HL-60/S4 treated with phorbol 12-myristate 13-acetate at 8.2 ng/mL for 4 days and 3 days (cell line): ENCODE measurements around the gene NR1H2.
"Not testable (repeated sequence)": the region's sequence is repeated elsewhere in the genome, so short reads cannot be mapped to it uniquely, and the experiment has no call there.

Source experiments
- in situ Hi-C: fragments of 300-500 bp; cut with MboI; formaldehyde crosslinking; loops from 2 replicates; pipeline ENCODE4 v1.15.0; 2022; ENCODE audit warnings: low sequenced_read_pairs

NR1H2 gene

DNA sequence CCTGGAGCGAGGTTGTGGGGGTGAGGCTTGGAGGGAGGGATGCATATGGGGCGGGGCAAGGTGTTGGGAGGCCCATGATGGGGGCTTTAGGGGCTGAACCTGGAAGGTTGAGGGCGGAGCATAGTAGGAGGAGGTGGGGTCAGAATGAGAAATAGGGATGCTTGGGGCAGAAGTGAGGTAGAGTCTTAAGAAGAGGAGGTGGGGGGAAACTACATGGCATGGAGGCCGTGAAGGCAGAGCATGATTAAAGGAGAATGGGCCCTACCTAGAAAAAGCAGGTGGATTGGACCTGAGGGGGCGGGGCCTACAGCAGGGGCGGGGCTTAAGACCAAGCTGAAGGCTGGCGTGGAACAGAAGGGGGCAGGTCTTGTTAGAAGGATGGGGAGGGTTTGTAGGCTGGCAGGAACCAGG, 799 bp downstream of the NR1H2 start:
- in situ Hi-C loops, result no loop called here

DNA sequence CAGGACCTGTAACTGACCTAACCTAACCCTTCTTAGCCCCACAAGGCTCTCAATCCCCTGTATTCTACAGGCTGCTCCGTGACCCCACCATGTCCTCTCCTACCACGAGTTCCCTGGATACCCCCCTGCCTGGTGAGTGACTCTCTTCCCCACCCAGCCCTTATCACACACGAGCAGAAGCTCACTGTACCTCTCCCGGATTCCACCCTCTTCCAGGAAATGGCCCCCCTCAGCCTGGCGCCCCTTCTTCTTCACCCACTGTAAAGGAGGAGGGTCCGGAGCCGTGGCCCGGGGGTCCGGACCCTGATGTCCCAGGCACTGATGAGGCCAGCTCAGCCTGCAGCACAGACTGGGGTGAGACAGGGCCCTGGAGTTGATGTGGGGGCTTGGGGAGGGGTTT, 1.3 kb downstream of the NR1H2 start:
- in situ Hi-C loops, result no loop called here

DNA sequence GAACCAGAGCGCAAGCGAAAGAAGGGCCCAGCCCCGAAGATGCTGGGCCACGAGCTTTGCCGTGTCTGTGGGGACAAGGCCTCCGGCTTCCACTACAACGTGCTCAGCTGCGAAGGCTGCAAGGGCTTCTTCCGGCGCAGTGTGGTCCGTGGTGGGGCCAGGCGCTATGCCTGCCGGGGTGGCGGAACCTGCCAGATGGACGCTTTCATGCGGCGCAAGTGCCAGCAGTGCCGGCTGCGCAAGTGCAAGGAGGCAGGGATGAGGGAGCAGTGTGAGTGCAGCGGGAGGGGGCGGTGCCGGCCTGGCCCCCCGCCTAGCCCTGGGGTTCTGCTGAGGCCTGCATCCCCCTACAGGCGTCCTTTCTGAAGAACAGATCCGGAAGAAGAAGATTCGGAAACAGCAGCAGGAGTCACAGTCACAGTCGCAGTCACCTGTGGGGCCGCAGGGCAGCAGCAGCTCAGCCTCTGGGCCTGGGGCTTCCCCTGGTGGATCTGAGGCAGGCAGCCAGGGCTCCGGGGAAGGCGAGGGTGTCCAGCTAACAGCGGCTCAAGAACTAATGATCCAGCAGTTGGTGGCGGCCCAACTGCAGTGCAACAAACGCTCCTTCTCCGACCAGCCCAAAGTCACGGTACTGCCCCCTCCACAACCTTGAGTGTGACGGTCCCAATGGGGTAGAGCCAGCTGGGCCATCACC, 2.1 kb downstream of the NR1H2 start:
- in situ Hi-C loops, result no loop called here

DNA sequence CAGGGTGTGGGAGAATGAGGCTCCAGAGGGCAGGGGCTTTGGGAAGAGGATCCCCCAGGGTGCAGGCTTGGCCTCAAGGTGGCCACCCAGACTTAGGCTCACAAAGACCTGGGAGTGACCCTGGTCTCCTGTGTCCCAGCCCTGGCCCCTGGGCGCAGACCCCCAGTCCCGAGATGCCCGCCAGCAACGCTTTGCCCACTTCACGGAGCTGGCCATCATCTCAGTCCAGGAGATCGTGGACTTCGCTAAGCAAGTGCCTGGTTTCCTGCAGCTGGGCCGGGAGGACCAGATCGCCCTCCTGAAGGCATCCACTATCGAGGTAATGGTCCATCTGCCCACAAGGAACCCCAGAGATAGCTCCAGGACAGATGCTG, 2.6 kb downstream of the NR1H2 start:
- in situ Hi-C loops, result no loop called here

DNA sequence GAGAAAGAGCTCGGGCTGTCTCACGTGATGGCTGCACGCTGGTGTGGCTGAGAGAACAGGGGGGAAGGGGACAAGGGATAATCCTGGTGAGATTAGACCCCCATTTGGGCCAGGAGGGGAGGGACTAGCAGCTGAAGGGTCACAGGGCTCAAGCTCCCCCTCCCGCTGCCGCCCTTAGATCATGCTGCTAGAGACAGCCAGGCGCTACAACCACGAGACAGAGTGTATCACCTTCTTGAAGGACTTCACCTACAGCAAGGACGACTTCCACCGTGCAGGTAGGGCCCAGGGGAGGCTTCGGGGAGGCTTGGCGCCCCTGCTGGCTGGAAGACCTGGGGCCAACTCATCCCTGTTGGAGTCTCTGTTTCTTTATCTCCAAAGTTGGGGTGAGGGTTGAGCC, 3.3 kb downstream of the NR1H2 start:
- in situ Hi-C loops, result no loop called here

DNA sequence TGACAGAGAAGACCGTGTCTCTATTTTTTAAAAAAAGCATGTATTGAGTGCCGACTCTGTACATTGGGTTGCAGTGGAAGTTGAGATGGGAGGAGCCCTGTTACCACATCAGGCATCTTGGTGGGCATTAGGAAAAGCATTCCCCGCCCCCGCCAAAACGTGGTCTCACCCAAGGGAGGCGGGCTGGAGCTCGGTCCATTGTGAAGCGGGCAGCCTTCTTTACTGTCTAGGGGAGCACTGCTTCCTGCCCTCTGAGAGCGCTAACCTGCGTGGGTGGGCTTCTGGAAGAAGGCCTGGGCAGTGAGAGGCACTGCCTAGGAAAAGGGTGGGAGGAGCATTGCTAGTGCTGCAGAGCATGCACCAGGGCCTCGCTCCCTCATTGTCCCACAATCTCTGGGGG, 3.9 kb downstream of the NR1H2 start:
- in situ Hi-C loops, result no loop called here

DNA sequence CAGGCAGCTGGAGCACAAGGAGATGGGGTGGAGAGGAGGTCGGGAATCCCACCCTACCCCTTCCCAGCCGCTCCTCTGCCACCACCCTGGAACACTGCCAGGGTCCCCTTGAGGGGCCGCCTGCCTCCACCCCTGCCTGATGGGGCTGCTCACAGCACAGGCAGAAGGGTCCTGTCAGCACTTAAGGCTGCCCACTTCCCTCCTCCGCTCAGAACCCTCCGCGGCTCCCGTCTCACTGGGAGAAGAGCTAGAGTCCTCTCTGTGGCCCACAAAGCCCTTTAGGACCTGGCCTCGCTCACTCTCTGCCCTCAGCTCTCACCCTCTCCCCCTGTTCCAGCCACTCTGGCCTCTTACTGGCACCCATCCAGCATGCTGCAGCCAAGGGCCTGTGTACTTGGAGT, 4.5 kb downstream of the NR1H2 start:
- in situ Hi-C loops, result no loop called here

DNA sequence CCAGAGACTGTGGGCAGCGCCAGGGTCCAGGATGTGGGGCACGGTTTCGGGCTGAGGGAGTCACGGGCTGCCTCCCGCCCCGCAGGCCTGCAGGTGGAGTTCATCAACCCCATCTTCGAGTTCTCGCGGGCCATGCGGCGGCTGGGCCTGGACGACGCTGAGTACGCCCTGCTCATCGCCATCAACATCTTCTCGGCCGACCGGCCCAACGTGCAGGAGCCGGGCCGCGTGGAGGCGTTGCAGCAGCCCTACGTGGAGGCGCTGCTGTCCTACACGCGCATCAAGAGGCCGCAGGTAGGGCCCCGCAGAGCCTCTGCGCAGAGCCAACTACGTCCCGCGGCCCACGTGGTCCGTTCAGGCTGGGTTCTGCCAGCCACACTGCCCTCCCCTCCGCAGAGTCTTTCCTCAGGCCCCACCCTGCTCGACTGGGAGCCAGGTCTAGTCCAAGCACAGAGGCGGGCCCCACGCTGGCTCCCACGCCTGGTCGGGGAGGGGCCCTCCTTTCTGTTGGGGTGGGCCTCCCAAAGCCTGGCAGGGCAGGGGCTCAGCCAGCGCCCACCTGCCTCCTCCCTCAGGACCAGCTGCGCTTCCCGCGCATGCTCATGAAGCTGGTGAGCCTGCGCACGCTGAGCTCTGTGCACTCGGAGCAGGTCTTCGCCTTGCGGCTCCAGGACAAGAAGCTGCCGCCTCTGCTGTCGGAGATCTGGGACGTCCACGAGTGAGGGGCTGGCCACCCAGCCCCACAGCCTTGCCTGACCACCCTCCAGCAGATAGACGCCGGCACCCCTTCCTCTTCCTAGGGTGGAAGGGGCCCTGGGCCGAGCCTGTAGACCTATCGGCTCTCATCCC, 5.8 kb downstream of the NR1H2 start:
- in situ Hi-C loops, result no loop called here

DNA sequence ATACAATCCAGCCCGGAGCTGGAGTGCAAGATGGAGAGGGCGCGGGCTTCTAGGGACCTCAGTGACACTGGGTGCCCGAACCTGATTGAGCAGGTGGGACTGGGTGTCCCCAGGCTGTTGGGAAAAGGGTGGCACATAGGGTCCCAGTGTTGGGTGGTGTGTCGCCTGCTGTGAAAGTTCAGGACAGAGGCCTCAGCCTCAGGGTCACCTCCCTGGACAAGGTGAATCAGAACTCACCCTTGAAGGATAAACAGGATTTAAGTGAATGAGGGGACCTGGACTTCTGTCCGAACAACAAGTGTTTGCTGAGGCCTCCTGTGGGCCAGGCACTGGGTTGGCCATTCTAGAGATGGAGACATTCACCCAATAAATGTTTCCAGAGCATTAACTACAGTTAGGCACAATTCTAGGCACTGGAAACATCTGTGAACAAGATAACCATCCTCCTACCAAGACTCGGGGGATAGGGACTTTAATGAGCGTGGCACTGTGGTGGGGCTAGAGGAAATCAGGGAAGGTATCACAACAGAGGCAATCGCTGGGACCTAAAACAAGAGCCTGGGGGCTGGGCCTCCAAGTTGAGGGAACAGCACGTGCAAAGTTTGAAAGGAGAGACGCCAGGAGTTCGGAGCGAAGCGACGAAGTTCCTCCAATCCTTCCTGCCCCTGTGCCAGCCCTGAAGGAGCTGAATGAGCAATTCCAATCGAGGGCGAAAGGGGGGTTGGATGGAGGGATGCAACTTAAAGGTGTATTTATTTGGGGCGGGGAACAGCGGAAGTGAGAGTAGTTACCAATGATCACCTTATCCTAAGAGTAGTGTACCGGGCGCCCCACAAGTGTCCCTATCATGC, 7.0 kb downstream of the NR1H2 start:
- in situ Hi-C loops, result no loop called here

DNA sequence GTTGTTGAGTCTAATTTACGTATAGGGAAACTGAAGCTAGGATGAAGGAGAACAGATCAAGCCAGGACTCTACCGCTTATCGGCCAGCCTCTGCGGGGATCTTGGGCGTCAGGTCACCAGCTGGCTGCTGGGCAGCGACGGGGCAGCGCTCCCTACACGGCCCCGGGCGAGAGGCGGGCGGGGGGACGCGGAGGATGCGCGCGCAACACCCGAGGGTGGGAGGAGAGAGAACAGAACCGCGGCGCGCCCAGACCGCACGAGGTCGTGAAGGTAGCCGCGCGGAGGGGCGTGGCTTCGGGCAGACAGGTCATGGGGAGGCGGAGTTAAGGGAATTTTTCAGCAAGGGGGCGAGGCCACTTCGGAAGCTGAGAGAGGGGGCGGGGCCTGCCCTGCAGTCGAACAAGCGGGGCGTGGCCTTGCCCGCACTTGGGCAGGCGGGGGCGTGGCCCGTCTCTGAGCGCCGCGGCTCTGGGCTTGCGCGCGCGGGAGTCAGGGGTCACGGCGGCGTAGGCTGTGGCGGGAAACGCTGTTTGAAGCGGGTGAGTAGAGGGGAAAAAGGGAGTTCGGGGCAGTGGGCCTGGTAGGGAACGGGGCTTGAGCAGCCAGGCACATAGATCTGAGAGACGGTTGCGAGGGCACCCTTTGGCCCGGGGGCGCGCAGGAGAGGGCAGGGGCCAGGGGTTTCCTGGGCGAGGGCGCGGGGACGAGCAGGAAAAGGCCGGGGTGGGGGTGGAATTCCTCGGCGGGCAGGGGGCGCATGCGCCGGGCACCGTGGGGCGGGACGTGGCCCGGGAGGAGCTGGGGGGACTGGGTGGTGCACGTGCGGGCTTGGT, 7.8 kb downstream of the NR1H2 start, which contains the start of gene POLD1:
POLD1 (plus strand) TSS at position 496 of the 833 bp plus-strand sequence. CDS start 14,505 bp downstream, outside the sequence.
- in situ Hi-C loops, result no loop called here

DNA sequence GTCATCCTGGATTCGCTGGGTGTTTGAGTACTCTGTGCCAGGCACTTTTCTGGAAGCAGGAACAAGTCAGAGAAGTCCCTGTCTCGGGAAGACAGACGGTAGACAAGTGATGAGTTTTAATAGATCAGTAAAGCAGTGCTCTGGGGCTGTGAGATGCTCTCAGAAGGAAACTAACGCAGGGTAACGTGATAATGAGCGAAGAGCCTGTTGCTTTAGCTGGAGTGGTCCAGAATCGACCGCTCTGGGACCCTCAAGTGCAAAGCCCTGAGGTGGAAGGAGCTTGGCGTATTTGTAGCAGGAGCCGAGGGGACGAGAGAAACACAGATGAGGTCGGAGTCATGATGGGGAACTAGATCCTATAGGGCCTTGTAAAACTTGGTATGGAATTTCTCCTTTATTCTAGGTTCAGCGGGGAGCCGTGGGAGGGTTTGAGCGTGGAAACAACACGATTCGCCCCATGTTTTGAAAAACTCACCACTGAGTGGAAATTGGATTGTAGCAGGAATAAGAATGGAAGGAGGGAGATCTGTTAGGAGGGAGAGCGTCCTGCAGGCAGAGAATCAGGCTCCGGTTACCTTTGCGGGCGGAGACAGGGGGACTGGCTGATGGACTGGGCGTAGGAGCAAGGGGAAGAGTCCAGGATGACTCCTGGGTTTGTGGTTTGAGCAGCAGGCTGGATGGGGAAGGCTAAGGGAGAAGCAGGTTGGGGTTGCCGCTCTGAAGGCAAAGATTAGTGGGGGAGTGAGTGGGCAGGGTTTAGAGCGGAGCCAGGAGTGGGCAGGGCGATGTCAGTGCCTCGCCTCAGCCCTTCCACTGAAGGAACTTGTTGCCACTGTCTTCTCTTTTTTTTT, 8.7 kb downstream of the NR1H2 start:
- in situ Hi-C loops, result no loop called here

DNA sequence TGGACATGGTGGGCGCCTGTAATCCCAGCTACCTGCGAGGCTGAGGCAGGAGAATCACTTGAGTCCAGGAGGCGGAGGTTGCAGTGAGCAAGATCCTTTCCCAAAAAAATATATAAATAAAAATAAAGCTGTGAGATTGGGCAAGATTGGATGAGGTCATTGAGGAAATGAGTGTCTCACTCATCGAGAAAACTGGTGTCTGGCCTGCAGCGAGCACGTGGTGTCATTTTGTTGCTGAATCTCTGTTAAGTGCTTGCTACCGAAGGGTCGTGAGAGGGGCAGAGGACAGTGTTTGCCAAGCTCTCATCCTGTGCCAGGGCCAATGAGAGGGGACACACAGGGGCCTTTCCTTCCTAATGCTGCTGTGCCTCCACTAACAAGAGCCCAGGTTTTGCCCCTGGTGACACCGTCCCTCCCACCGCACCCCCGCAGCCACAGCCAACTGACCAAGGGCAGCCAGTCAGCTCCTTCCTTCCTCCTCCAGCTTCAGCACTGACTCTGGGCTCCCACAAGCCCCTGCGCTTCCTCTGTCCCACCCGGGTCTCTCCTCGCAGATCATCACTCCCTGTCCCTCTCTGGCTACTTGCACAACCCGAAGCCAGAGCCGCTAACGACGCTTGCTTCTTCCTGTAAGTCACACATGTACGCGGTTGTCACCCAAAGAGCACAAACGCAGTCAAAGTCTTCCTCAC, 11.1 kb downstream of the NR1H2 start:
- in situ Hi-C loops, result no loop called here

DNA sequence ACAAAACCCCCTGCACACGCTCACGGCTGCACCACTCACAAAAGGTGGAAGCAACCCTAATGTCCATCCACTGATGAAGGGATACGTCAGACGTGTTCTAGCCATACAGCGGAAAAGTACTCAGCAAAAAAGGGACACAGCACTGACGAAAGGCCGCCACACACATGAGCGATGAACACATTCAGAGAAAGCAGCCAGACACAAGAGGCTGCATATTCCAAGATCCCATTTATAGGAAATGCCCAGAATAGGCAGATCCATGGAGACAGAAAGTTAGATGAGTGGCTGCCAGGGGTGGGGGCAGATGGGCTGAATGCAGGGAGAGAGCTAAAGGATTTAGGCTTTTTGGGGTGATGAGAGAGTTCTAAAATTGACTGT, 11.6 kb downstream of the NR1H2 start:
- in situ Hi-C loops, result no loop called here

DNA sequence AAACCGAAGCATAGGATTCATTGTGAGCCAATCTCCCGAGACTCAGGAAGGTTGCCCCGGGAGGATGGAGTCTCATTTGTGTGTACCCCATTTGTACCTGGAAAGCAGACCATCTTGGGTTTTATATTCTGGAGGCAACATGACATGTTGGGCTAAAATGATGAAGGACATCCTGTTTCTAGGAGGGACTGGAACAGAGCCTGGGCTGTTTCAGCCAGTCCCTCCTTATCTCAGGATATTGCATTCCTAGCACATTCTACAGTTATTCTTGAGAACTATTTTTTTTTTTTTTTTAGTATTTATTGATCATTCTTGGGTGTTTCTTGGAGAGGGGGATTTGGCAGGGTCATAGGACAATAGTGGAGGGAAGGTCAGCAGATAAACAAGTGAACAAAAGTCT, 14.0 kb downstream of the NR1H2 start:
- in situ Hi-C loops, result not testable (repeated sequence)

DNA sequence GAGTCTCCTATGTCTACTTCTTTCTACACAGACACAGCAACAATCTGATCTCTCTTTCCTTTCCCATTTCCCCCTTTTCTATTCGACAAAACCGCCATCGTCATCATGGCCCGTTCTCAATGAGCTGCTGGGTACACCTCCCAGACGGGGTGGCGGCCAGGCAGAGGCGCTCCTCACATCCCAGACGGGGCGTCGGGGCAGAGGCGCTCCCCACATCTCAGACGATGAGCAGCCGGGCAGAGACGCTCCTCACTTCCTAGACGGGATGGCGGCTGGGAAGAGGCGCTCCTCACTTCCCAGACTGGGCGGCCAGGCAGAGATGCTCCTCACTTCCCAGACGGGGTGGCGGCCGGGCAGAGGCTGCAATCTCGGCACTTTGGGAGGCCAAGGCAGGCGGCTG, 14.7 kb downstream of the NR1H2 start:
- in situ Hi-C loops, result not testable (repeated sequence)

DNA sequence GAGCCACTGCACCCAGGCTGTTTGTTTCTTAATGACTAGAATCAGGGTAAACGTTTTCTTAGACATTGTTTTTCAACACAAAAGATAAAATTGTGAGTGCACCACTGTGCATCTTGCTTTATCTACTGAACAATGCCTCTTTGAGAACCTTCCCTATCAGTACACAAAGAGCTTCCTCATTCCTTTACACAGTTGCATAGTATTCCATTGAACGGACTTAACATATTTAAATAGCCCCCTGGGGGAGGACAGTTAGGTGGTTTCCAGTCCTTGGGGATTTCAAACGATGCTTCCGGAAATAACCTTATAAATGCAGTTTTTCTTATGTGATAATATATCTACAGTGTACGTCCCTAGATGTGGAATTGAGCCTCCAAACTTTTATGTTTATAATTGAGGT, 16.5 kb downstream of the NR1H2 start:
- in situ Hi-C loops, result no loop called here

DNA sequence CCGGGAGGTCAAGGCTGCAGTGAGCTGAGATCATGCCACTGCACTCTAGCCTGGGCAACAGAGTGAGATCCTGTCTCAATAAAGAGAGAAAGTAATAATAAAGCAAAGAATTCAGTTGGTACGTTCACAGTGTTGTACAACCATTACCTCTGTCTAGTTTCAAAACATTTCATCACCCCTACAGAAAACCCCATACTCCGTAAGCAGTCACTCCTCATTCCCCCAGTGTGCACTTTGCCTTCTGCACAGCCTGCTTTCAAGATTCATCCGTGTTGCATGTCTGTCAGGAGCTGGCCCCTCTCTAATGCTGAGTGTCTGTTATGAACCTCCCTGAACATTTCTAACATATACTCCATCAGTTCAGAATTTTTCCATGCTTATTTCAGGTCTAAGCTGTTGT, 17.3 kb downstream of the NR1H2 start:
- in situ Hi-C loops, result no loop called here

DNA sequence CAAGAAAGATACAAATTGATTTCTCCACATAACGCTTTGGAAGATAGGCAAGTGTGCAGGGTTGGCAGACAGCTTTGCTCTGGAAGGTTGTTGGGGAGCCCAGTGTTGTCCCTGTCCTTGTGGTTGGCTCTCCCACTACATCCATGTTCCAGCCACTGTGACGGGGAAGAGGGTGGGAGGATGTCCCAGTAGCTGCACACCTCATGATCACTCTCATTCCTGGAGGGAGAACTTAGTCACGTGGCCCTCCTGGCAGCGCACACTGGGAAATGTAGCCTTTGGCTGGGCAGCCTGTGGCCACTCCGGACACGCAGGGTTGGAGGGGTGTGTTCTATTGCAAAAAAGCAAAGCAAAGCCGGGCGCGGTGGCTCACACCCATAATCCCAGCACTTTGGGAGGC, 17.8 kb downstream of the NR1H2 start:
- in situ Hi-C loops, result no loop called here

DNA sequence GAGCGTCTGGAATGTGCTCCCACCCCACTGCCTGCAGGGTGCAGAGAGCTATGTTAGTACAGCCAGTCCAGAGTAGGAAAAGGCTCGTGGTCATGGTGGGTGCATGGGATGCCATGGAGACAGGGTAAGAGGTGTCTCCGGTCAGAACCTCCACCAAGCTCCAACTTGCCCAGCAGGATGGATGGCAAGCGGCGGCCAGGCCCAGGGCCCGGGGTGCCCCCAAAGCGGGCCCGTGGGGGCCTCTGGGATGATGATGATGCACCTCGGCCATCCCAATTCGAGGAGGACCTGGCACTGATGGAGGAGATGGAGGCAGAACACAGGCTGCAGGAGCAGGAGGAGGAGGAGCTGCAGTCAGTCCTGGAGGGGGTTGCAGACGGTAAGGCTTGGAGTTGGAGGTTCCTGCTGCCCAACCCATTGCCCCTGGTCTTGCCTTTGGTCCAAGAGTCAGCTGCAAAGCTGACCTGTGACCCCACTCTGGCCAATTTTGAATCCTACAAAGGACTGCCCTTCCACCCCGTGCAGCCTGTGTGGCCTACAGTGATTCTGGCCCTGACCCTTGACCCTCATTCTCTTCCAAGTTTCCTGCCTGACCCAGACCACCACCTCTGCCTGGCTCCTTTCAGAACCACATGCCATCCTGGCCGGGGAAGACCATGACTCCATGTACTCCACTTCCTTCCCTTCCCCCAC, 22.6 kb downstream of the NR1H2 start:
- in situ Hi-C loops, result no loop called here
